Measurements from ENCODE around the gene DNAJC17.

DNA sequence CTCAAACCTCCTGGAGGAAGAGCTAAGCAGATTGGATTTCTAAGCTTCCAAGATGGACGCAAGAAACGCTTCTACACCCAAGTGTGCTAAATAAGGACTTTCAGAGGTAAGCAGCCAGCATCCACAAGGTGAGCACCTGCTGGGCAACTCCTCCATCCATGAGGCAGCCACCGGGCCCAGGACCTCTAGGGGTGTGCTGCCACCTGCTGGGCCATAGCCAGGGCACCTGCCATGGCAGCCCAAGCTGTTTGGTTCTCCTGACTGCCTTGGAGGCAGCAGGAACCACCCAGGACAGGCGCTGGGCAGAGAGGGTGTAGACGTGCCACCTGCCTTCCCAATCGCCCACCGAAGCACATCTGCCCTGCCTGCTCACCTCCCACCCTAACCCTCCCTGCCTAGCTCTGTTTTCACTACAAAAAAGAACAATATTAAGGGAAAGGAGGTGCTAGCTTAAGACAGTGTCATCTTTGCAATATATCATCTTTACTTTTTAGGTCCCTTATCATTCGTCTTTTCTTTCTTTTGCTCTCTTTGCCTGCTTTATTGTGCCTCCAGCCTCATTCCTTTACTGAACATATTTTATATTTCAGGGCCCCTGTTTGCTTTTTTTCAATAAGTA is 24.6 kb downstream of the DNAJC17 start:
- TF ChIP-seq, protein P1, sequence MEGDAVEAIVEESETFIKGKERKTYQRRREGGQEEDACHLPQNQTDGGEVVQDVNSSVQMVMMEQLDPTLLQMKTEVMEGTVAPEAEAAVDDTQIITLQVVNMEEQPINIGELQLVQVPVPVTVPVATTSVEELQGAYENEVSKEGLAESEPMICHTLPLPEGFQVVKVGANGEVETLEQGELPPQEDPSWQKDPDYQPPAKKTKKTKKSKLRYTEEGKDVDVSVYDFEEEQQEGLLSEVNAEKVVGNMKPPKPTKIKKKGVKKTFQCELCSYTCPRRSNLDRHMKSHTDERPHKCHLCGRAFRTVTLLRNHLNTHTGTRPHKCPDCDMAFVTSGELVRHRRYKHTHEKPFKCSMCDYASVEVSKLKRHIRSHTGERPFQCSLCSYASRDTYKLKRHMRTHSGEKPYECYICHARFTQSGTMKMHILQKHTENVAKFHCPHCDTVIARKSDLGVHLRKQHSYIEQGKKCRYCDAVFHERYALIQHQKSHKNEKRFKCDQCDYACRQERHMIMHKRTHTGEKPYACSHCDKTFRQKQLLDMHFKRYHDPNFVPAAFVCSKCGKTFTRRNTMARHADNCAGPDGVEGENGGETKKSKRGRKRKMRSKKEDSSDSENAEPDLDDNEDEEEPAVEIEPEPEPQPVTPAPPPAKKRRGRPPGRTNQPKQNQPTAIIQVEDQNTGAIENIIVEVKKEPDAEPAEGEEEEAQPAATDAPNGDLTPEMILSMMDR (IDR thresholded peaks at IDR 0.05), result peak; percentile 90
- no peak for TF ChIP-seq EZH2 (IDR thresholded peaks at IDR 0.05; ENCODE audit: borderline replicate concordance, insufficient read depth, low read depth, low read length, poor library complexity, severe bottlenecking)
